GM19324 (cell line): ENCODE data around the gene SLC38A10.
"Not testable (repeated sequence)": the region's sequence is repeated elsewhere in the genome, so short reads cannot be mapped to it uniquely, and the experiment has no call there.

Source experiments
- ATAC-seq: cut with Tn5 transposase; IDR thresholded peaks from one replicate; pipeline ENCODE4 v1.9.1; 2021; ENCODE audit warnings: mild to moderate bottlenecking, moderate library complexity; ENCODE audit not compliant: unreplicated experiment, low FRiP score

The SLC38A10 gene

GRCh38 chr17:81313776-81314397 lies 18.8 kb upstream of the SLC38A10 start:
- no peak for ATAC-seq

- no peak for ATAC-seq
Observed at GRCh38 chr17:81312624-81313325, 17.7 kb upstream of the SLC38A10 start.

DNA sequence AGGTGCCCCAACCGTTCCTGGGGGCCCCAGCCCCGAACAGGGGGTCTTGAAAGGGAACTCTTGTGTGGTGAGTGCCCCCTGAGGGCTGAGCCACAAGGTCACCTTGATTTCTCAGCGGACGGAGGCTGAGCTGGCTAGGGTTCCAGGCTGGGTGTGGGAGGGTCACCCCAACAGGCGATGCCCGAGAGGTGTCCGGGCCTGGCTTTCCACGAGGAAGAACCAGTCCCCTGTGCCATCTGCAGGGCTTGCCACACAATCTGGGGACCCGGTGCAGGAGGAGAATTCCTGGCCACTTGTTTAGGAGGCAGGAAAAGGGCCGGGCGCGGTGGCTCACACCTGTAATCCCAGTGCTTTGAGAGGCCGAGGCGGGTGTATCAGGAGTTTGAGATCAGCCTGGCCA lies 16.8 kb upstream of the SLC38A10 start:
- no peak for ATAC-seq

DNA sequence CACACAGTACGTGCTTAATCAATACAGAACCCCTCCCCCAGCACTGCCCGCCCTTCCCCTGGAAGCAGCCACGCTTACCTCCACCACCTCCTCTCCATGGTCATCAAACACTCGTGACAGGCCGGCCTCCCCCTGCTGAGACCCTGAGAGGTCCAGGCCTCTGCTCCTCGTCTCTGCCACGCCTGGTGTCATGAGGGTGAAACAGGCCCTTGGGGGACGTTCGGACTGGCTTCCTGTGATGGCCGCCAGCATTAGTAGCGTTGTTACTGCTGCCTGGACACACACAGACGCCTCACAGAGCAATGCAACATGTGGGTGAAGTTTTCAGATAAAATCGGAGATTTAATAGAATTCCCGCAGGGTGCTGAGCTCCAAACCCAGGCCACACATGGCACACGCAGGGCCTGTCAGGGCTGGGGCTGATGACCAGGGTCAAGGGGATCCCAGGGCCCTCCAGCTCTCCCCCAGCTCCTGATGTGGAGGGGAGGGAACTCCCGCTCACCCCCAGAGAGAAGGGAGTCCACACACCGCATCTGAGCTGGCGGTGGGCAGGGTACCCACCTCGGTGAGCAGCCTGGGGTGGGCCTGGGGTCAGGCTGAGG lies 15.9 kb upstream of the SLC38A10 start:
- ATAC-seq: no peak

GRCh38 chr17:81309859-81310839 lies 15.0 kb upstream of the SLC38A10 start:
- ATAC-seq: no peak

GRCh38 chr17:81309140-81309858 lies 14.2 kb upstream of the SLC38A10 start:
- no peak for ATAC-seq

- ATAC-seq: not testable (repeated sequence)
Observed at GRCh38 chr17:81308784-81309139, 13.7 kb upstream of the SLC38A10 start.

GRCh38 chr17:81307636-81308560 lies 12.8 kb upstream of the SLC38A10 start:
- no peak for ATAC-seq

DNA sequence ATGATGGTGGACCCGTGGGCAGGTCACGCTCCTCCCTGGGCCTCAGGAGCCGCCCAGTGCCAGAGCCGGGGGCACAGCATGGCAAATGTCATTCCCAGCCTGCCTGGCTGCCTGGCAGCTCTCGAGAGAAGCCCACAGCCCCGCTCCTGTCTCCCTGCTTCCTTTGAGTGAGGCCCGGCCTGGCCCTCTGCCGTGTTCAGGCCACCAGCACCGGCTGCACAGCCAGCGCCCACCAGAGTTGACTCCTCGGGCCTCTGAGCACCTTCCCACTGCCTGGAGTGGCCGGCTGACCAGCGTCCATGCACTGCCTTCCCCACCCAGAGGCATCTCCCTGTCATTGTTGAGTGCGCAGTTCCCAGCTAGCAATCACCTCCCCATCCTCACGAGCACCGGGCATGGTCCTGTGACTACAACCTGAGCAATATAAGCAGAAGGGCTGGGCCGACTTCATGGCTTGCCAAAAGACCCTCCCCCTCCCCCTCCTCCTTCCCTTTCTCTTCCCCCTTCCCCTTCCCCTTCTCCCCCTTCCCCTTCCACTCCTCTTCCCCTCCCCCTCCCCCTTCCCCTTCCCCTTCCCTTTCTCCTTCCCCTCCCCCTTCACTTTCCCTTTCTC lies 11.9 kb upstream of the SLC38A10 start:
- ATAC-seq: no peak

DNA sequence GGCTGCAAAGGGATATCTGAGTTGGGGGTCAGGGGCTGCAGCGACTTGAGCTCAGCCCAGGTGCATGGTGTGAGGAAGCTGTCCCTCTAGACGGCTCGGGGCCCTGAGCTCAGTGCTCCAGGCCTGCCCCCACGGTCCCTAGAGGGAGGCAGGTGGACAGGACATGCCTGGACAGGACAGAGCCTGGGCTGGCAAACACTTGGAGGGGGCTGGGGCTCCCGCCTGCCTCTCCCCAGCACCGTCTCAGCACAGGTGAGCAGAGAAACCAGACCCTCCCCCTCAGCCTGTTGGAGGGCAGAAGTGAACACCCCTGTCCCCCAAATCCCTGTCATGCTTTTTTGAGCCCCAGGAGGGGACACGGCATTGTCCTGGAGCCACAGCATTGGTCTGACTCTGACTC lies 11.4 kb upstream of the SLC38A10 start:
- ATAC-seq: no peak

GRCh38 chr17:81305051-81305630 lies 10.0 kb upstream of the SLC38A10 start:
- ATAC-seq: no peak

- ATAC-seq: no peak
Observed at GRCh38 chr17:81304196-81305015, 9.3 kb upstream of the SLC38A10 start.

GRCh38 chr17:81303385-81303784 lies 8.3 kb upstream of the SLC38A10 start:
- ATAC-seq: no peak

GRCh38 chr17:81302861-81303333 lies 7.8 kb upstream of the SLC38A10 start:
- no peak for ATAC-seq

DNA sequence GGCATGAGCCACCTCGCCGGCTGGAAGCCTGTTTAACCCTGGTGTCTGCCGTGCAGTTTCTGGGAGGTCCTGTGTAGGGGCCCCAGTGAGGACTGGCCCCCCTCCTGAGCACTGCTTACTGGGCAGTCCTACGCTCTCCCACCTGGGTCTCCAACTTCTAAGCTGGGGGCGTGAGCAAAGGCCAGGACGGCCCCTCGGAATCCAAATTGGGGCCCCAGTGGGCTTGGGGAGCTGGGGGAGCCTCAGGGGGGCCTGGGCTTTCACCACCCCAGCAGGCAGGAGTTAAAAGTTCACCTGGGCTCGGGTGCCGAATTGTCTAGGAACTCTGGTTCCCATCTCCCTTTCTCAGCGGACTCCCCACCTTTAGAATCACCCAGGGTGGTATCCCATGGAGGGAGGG lies 7.2 kb upstream of the SLC38A10 start:
- no peak for ATAC-seq

GRCh38 chr17:81301195-81302144 lies 6.4 kb upstream of the SLC38A10 start:
- no peak for ATAC-seq
